Measurements from ENCODE around the gene IFT122.

- TF ChIP-seq CTCF (conservative IDR thresholded peaks at IDR 0.05; ENCODE audit: low read depth, low read length): no peak
- no peak for TF ChIP-seq MAFK (IDR thresholded peaks at IDR 0.05; ENCODE audit: low read depth, low read length)
Observed at GRCh38 chr3:129475863-129476262, 35.8 kb downstream of the IFT122 start.

All from IMR-90 (cell line).